NCI-H2029 treated with DMSO at 0.1 percent for 48 hours (cell line): ENCODE measurements around the gene SLU7.

Experiments
- DNase-seq: peaks from one replicate; lab custom pipeline; 2025; lab: John Stamatoyannopoulos, UW

SLU7 gene

GRCh38 chr5:160419458-160420330 is 813 bp upstream of the SLU7 start:
- no peak for DNase-seq

DNA sequence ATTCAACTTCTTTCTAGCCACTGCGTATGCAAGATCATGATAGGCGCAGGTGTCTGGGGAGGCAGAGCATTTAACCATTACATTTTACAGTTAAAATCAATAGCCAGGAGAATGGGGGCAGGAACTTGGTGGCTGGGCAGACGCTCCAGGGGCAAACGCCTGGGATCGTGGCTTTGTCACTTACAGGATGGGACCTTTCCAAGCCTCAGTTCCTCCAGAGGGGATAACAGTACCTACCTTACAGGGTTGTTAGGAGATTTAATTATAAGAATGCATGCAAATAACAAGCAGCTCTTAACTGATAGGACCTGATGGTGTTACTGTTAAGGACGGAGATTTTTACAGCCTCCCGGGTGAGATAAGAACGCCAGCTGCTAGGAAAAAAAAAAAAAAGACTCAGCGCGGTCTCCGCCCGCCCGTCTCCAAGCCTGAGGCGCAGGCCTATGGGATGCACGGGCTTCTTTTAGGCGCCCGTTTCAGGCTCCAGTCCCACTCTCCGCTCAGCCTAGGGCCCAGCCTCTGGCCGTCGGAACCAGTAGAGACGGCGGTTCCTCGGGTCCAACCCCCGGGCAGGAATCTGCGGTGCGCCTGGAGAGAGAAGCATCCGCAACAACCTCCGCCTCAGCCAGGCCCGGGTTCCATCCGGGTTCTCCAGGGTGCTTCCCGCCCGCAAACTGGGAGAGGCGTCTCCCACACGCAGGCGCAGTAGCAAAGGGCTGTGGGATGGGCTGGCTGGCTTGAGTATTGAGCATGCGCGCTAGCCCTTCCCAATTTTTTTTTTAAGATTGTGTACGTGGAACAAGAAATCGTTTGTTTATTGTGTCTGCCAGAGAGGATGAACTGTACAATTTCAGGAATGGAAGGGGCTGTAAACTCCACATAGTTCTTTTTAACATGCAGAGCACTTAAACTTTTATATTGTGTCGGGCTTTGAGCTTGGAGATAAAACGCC is 19.2 kb downstream of the SLU7 start, which contains the start of gene FAM200C:
Gene FAM200C, minus strand, starts transcription at position 653 of the 952 bp plus-strand sequence. CDS start 4,564 bp downstream, outside the sequence.
- peak; percentile 89 for DNase-seq

GRCh38 chr5:160398806-160399205 is 20.1 kb downstream of the SLU7 start:
- DNase-seq = no peak

DNA sequence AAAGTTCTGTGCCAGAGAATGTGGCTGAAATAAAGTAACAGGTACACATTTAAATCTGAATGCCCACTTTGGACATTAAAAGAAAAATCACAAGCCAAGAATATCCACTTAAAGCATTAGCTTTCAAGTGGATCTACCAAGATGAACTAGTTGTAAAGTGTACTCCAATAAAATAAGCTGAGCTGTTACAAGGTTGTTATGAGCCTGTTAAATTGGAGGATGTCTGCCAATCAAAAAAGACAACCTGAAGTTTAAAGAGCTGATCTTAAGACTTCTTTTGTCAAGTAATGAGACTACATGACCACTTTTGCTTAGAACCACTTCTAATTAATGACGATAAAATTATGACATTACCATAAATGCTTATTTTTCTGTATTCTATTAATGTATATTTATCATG is 21.4 kb downstream of the SLU7 start:
- no peak for DNase-seq

DNA sequence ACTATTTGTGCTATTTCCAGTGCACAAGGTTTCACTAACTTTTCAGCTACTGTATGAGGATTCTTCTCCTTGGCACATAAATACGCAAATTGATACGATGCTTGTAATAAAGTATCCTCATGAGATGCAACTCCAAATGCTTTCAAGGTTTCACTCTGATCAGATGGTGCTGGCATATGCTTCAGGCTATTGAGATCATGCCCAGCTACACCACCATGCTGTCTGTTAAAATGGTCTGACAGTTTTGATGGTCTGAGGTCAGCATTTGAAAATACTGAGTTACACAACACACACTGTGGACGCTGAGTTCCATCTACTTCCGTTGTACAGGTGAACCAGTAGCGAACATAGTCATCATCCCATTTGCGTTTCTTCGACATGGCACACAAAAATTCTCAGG is 23.8 kb downstream of the SLU7 start:
- DNase-seq = no peak

- DNase-seq = no peak
These were observed 27.8 kb downstream of the SLU7 start for GRCh38 chr5:160390787-160391696.

- no peak for DNase-seq
These were observed 31.4 kb downstream of the SLU7 start for GRCh38 chr5:160387445-160387844.

DNA sequence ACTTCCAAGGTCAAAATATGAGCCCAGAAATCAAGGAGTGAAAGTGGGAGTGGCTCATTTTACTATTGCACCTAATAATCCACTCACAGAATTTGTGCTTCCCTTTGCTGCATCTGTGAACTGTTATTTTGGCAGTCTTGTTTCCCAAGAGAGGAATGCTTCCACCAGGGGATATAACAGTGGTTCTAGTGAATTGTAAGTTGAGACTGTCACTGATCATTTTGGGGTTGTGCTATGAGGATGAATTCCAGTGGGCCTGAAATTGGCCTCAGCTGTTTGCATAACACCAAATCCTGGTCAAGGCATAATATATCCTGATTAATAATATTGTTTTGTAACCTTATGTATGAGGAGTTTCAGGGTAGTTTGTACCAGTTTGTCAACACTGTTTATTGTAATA is 33.4 kb downstream of the SLU7 start:
- DNase-seq = no peak

DNA sequence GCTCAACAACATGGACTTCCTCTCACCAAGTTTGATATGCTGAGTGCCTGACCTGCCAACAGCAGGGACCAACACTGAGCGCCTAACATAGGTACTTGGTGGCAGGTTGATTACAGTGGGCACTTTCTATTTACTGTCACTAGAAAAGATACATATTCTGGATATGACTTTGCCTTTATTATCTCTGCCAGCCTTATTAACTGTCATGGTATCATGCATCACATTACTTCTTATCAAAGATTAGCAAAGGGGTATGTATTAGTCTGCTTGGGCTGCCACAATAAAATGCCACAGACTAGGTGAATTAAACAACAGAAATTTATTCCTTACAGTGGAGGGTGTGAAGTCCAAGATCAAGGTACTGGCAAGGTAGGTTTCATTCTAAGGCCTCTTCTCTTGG is 34.2 kb downstream of the SLU7 start:
- DNase-seq = no peak

- no peak for DNase-seq
These were observed 36.5 kb downstream of the SLU7 start for GRCh38 chr5:160382346-160382745.

GRCh38 chr5:160380041-160380440 is 38.8 kb downstream of the SLU7 start:
- no peak for DNase-seq

GRCh38 chr5:160379511-160379910 is 39.4 kb downstream of the SLU7 start:
- no peak for DNase-seq

- no peak for DNase-seq
These were observed 40.6 kb downstream of the SLU7 start for GRCh38 chr5:160378330-160378729.

DNA sequence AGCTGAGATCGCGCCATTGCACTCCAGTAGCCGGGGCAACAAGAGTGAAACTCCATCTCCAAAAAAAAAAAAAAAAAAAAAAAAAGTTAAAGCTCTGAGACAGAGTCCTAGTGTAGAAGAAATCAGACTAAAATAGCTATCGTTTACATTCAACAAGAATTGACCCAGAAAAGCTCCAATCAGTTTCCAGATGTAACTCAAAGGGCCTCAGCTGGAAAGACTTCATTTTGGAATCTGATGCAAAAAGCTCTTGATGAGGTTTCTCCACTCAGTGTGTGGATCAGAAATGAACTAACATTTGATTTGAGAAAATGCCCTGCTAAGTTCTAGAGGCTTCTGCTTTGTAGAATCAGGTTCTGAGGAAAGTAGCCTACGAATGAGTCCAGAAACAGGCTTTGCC is 41.2 kb downstream of the SLU7 start:
- DNase-seq = no peak

GRCh38 chr5:160376416-160376815 is 42.5 kb downstream of the SLU7 start:
- no peak for DNase-seq

DNA sequence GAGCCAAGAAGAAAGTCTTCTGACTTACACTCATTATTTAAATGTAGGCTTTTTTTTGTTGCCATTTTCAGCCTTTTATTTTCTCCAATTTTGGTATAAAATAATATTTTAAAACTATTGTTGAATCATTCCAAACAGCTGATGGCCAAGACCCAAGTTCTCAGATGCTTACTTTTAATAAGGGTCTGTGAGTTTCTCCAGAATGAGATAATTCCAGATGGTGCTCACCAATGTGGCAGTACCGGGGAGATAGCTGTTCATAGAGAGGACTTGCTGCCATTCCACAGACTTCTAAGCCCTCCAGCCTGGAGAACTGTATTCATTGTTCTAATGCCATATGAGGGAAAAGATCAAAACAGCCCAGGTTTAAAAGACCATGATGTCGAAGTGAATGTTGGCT is 43.2 kb downstream of the SLU7 start:
- no peak for DNase-seq

DNA sequence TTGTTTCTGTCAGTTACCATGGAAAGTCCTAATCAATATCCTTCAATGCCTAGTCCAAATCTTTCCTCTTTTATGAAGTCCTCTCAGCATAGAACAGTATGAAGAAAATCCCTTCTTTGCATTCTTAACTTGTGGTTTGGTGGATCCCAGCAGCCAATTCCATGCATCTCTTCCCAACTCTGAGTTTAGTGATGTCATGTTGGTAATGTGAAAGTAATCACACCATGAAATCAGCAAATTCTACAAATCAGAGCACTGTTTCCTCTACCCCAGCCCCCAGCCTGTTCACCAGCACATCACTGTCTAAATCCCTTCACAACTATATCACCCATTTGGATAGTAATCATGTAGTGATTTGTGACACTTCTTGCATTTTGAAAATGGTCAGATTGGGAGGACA is 43.7 kb downstream of the SLU7 start:
- no peak for DNase-seq

GRCh38 chr5:160371294-160371693 is 47.6 kb downstream of the SLU7 start:
- no peak for DNase-seq

GRCh38 chr5:160370713-160371034 is 48.2 kb downstream of the SLU7 start:
- DNase-seq = no peak

DNA sequence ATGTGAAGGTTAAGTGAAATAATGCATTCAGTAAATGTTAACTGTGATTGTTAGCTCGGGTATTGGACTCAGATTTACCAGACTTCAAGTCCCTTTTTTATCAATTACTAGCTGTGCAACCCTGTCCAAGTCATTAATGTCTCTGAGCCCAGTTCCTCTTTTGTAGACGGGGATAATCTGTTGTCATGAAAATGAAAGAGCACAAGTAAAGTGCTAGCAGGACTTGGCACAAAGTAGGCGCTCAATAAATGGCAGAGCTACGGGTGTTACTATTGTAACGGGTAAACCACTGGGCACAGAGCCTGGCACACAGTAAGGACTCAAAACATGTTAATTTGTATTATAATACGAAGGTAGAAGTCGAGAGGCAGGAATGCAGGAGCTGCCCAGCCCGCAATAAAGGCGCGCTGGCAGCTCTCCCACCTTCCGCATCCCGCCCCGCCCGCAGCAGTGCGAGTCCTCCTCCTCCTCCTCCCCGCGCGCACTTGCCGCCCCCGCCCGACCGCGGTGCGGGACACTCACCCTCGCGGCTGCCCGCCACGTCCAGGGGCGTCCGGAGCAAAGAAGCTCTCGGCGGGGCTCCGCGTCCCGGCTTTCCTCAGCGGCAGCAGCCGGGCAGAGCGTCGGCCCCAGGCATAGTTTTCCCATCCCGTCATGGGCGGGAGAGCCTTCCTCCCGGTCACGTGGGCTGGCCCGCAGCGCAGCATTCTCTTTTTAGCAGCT is 48.7 kb downstream of the SLU7 start, which contains the start of gene C1QTNF2:
Gene C1QTNF2, minus strand, starts transcription at position 637 of the 723 bp plus-strand sequence. CDS start 15,615 bp downstream, outside the sequence.
- no peak for DNase-seq

DNA sequence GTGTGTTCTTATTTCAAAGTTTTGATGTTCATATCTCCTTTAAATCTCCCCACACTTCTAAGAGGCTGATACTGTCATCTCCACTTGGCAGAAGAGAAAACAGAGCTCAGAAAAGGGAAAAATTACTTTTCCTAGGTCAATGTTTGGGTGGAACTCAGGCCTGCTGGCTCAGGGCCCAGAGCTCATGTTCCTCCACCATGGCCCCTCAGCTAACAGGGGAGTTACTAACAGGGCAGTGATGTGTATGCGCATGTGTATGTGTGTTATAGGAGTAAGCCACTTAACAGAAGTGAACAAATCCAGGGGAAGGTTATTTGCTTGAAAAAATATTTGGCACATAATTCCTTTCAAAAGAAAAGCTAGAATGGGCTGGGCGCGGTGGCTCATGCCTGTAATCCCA is 51.0 kb downstream of the SLU7 start:
- no peak for DNase-seq
